Testis (tissue), 2 donors: ENCODE results near the gene IGFBP1.

Source experiments
- CTCF ChIP-seq, 3 experiments: fragments of 450-650 bp in 2 of 3; fragments of 200-600 bp in 1 of 3; sonication (generic) in 1 of 3; IDR thresholded peaks; one replicate each; pipeline ENCODE4 v1.5.1; 2016 to 2019; ENCODE audit warnings: antibody characterized with exemption in 3 of 3, mild to moderate bottlenecking in 2 of 3, moderate library complexity in 1 of 3
- POLR2A ChIP-seq: fragments of 450-650 bp; IDR thresholded peaks from one replicate; pipeline ENCODE4 v1.6.1; 2017; ENCODE audit warnings: antibody characterized with exemption, mild to moderate bottlenecking, moderate library complexity

GRCh38 chr7:45865594-45866410 lies 22.5 kb upstream of the IGFBP1 start:
- TF ChIP-seq CTCF (IDR thresholded peaks at IDR 0.05), result no peak
- TF ChIP-seq POLR2A, result no peak
